Left lung (tissue), 10 donors: Measurements from ENCODE around the gene DDIT4. TPM values are rescaled to one million over a fixed set of nuclear protein-coding genes. Genes with fewer than 3 reads are reported as not detected.
A peak's percentile ranks its signal among the peaks of the same experiment; 100 is the strongest.
"Not testable (repeated sequence)": the region's sequence is repeated elsewhere in the genome, so short reads cannot be mapped to it uniquely, and the experiment has no call there.

ENCODE experiments used
- ATAC-seq: fragments of 200-7000 bp; cut with Tn5 transposase; one replicate; pipeline ENCODE4 v1.9.1; 2020; ENCODE audit warnings: moderate library complexity
- DNase-seq, 4 donors: peaks; one replicate each; pipeline ENCODE4 v3.0.0-alpha.2; 2013 to 2020
- H3K27ac ChIP-seq, 2 donors: fragments of 200-600 bp; sonication (generic) in 1 of 2; one replicate each; pipeline versions ENCODE4 v1.5.0 to v1.8.0; 2020 to 2021
- H3K27me3 ChIP-seq, 2 donors: fragments of 200-600 bp; sonication (generic) in 1 of 2; one replicate each; pipeline versions ENCODE4 v1.5.0 to v1.8.0; 2020 to 2021
- H3K36me3 ChIP-seq, 2 donors: fragments of 200-600 bp; sonication (generic) in 1 of 2; one replicate each; pipeline versions ENCODE4 v1.5.0 to v1.8.0; 2020 to 2021
- H3K4me1 ChIP-seq, 2 donors: fragments of 200-600 bp; one replicate each; pipeline ENCODE4 v1.8.0; 2021
- H3K4me3 ChIP-seq, 2 donors: fragments of 200-600 bp; sonication (generic) in 1 of 2; one replicate each; pipeline versions ENCODE4 v1.5.0 to v1.8.0; 2020 to 2021; ENCODE audit warnings: mild to moderate bottlenecking in 1 of 2
- H3K9me3 ChIP-seq, 2 donors: fragments of 200-600 bp; sonication (generic) in 1 of 2; one replicate each; pipeline versions ENCODE4 v1.5.0 to v1.8.0; 2020 to 2021
- intact Hi-C, 2 donors: fragments of 100-400 bp; cut with DNase I; formaldehyde crosslinking; loops; one replicate each; pipeline versions ENCODE4 v1.11.2 to v1.14.2; 2022
- polyA plus RNA-seq, 6 donors: library from polyadenylated mRNA; unstranded; fragments of 120-200 nt; gene quantifications; one replicate each; pipeline ENCODE4 v1.2.1, GENCODE V29; 2013; ENCODE audit not compliant: insufficient read length in 6 of 6
- total RNA-seq, 2 donors: library from RNA; stranded (reverse); fragmentation: NEBNext Ultra II Directional; extraction: Animal tissue kit (Norgen Biotek cat#: 25700); gene quantifications; one replicate each; pipeline ENCODE4 v1.2.1, GENCODE V29; 2021
- TF ChIP-seq, protein P1 (sequence below), 2 donors: fragments of 200-600 bp; sonication (generic) in 1 of 2; IDR thresholded peaks; one replicate each; pipeline versions ENCODE4 v1.5.0 to v1.8.0; 2021; ENCODE audit warnings: antibody characterized with exemption in 2 of 2
- donor health status: DM: no; HTN: yes; CAD: no.
- donor health status: DM: no; HTN: no; CAD: no.

The DDIT4 gene
- total and polyA plus RNA-seq, 8 donors = 40.7 to 98.7 (median 56.4) TPM

GRCh38 chr10:72277996-72278667 is 4.4 kb downstream of the DDIT4 start:
- H3K27me3 ChIP-seq = no peaks in the 10 kb centered on the region
- TF ChIP-seq, protein P1, sequence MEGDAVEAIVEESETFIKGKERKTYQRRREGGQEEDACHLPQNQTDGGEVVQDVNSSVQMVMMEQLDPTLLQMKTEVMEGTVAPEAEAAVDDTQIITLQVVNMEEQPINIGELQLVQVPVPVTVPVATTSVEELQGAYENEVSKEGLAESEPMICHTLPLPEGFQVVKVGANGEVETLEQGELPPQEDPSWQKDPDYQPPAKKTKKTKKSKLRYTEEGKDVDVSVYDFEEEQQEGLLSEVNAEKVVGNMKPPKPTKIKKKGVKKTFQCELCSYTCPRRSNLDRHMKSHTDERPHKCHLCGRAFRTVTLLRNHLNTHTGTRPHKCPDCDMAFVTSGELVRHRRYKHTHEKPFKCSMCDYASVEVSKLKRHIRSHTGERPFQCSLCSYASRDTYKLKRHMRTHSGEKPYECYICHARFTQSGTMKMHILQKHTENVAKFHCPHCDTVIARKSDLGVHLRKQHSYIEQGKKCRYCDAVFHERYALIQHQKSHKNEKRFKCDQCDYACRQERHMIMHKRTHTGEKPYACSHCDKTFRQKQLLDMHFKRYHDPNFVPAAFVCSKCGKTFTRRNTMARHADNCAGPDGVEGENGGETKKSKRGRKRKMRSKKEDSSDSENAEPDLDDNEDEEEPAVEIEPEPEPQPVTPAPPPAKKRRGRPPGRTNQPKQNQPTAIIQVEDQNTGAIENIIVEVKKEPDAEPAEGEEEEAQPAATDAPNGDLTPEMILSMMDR (IDR thresholded peaks at IDR 0.05) = no peak
- no peaks in the 10 kb centered on the region for H3K9me3 ChIP-seq
- H3K4me3 ChIP-seq = no peak overlapping the region
- peaks cover 0 to 20% of the 10 kb centered on the region in 2 donors for H3K36me3 ChIP-seq
- H3K27ac ChIP-seq = peak overlapping the region in 1 of 2 donors; percentile 31
- DNase-seq (peak in 1 of 4 donors; percentile 2), ATAC-seq (no peak)
- intact Hi-C loops = loop anchor here in 1 of 2 donors (10.0 kb wide), 1 partner anchor 57 kb away; no protein-coding TSS in a partner anchor
- H3K4me1 ChIP-seq = peaks cover 12 to 40% of the 10 kb centered on the region in 2 donors

- no peak for DNase-seq
- Histone ChIP-seq H3K36me3 (peaks cover 0 to 20% of the 10 kb centered on the region in 2 donors), H3K9me3 (no peaks in the 10 kb centered on the region), H3K4me3 (no peak overlapping the region), H3K4me1 (peaks cover 12 to 37% of the 10 kb centered on the region in 2 donors), H3K27ac (no peak overlapping the region), H3K27me3 (no peaks in the 10 kb centered on the region)
- no peak for ATAC-seq
- intact Hi-C loops = loop anchor here in 1 of 2 donors (10.0 kb wide), 1 partner anchor 56 kb away; no protein-coding TSS in a partner anchor
- TF ChIP-seq, protein P1 (IDR thresholded peaks at IDR 0.05) = no peak
These were observed 5.1 kb downstream of the DDIT4 start for GRCh38 chr10:72278668-72279393.

DNA sequence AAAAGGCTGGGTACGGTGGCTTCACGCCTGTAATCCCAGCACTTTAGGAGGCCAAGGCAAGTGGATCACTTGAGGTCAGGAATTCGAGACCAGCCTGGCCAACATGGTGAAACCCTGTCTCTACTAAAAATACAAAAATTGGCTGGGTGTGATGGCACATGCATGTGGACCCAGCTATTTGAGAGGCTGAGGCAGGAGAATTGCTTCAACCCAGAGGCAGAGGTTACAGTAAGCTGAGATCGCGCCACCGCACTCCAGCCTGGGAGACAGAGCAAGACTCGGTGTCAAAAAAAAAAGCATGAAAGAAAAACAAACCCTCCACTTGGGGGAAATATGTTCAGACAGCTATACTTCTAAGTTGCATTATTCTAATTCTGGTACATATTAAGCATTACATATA is 5.9 kb downstream of the DDIT4 start:
- not testable (repeated sequence) for H3K27ac ChIP-seq, H3K4me3 ChIP-seq, ATAC-seq, H3K27me3 ChIP-seq, DNase-seq, H3K9me3 ChIP-seq
- peaks cover 12 to 34% of the 10 kb centered on the region in 2 donors for H3K4me1 ChIP-seq
- intact Hi-C loops = loop anchor here in 1 of 2 donors (10.0 kb wide), 1 partner anchor 55 kb away; no protein-coding TSS in a partner anchor
- peaks cover 0 to 19% of the 10 kb centered on the region in 2 donors for H3K36me3 ChIP-seq

DNA sequence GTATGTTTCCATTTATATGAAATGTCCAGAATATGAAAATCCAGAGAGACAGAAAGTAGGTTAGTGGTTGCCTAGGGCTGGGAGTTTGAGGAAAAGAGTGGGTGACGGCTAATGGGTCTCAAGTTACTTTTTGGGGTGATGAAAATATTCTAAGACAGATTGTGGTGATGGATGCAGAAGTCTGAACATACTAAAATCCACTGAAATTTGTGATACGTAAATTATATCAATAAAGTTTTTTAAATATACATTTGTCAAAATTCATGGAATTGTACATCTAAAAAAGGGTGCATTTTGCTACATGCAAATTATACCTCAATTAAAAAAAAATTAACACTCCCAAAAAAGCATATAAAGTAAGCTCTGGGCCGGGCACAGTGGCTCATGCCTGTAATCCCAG is 9.4 kb downstream of the DDIT4 start:
- no peak overlapping the region for H3K27ac ChIP-seq
- TF ChIP-seq, protein P1 (IDR thresholded peaks at IDR 0.05) = no peak

GRCh38 chr10:72285972-72286521 is 12.3 kb downstream of the DDIT4 start:
- no peak for DNase-seq

More for the DNA sequence above, 9.4 kb downstream of the DDIT4 start:
- no peak overlapping the region for H3K4me3 ChIP-seq
- H3K27me3 ChIP-seq = no peaks in the 10 kb centered on the region
- DNase-seq (no peak), ATAC-seq (no peak)
- intact Hi-C loops = no loop called here
- no peaks in the 10 kb centered on the region for H3K36me3 ChIP-seq
- H3K4me1 ChIP-seq = peaks cover 0 to 20% of the 10 kb centered on the region in 2 donors
- no peaks in the 10 kb centered on the region for H3K9me3 ChIP-seq

More at GRCh38 chr10:72285972-72286521, 12.3 kb downstream of the DDIT4 start:
- Histone ChIP-seq H3K27ac (no peak overlapping the region), H3K9me3 (no peaks in the 10 kb centered on the region), H3K36me3 (no peaks in the 10 kb centered on the region), H3K4me3 (no peak overlapping the region), H3K4me1 (peaks cover 0 to 20% of the 10 kb centered on the region in 2 donors), H3K27me3 (no peaks in the 10 kb centered on the region)
- TF ChIP-seq, protein P1 (IDR thresholded peaks at IDR 0.05) = no peak
- intact Hi-C loops = no loop called here
- ATAC-seq = no peak
